GM12872 (cell line): Measurements from ENCODE around the gene FXYD4.
A peak's percentile ranks its signal among the peaks of the same experiment; 100 is the strongest.

Source experiments
- TF ChIP-seq, protein P1 (sequence below): IDR thresholded peaks from 3 replicates; pipeline ENCODE4 v1.5.1; 2011; ENCODE audit warnings: low read depth, mild to moderate bottlenecking, low read length, moderate library complexity; ENCODE audit not compliant: insufficient read depth

Gene FXYD4

DNA sequence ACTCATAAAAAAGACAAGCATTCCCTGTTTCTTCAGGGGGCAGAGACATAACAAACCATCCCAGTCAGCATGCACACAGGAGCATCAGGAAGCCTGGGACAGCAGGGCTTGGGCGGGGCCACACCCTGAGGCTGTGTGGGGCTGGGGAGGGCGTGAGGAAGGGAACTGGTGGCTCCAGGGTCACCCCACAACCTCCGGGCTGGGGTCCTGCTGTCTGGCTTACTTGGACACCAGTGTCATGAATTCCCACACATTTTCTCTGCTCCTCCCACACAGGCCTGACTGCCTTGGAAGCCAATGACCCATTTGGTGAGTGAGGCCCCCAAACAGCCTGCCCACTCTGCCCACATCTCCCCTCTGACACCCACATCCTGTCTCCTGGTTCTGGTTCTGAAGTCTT is 2.8 kb downstream of the FXYD4 start:
- TF ChIP-seq, protein P1, sequence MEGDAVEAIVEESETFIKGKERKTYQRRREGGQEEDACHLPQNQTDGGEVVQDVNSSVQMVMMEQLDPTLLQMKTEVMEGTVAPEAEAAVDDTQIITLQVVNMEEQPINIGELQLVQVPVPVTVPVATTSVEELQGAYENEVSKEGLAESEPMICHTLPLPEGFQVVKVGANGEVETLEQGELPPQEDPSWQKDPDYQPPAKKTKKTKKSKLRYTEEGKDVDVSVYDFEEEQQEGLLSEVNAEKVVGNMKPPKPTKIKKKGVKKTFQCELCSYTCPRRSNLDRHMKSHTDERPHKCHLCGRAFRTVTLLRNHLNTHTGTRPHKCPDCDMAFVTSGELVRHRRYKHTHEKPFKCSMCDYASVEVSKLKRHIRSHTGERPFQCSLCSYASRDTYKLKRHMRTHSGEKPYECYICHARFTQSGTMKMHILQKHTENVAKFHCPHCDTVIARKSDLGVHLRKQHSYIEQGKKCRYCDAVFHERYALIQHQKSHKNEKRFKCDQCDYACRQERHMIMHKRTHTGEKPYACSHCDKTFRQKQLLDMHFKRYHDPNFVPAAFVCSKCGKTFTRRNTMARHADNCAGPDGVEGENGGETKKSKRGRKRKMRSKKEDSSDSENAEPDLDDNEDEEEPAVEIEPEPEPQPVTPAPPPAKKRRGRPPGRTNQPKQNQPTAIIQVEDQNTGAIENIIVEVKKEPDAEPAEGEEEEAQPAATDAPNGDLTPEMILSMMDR, result no peak

DNA sequence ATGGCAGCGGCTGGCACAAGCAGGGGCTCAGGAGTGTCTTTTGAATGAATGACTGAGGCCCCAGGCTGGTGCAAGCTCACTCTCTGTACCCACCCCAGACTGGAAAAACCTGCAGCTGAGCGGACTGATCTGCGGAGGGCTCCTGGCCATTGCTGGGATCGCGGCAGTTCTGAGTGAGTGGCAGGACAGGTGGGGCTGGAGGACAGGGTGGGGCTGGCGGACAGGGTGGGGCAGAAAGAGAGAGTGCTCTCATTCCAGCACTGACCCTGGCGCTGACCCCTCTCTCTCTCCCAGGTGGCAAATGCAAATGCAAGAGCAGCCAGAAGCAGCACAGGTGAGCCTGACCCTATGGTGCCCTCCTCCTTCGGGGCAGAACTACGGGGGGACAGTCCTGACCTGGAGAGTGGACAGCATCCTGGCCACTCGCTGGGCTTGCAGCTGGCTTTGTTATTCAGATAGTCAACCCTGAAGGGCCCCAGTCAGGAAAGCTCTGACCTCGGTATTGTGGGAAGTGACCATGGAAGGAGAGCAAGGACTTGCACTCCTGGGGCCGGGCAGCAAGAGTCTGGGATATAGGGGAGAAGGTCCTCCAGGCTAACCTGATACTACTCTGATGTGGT is 4.1 kb downstream of the FXYD4 start:
- TF ChIP-seq, protein P1, result no peak

DNA sequence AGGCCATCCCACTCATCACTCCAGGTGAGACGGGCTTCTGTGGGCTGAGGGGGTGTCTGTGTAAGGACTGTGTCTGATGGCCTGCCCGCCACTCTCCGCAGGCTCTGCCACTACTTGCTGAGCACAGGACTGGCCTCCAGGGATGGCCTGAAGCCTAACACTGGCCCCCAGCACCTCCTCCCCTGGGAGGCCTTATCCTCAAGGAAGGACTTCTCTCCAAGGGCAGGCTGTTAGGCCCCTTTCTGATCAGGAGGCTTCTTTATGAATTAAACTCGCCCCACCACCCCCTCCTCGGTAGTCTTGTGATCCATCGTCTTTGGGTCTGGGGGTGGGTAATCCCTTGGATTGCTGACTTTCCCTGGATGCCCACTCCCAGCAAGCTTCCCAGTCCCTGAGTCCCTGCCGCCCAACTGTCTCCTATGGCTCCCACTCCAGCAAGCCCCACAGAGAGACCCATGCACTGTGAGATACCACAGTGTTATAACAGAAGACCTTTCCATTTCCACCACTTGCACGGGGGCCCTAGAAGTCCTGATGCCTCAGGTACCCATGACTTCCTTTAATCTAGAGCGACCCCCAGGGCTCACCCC is 4.7 kb downstream of the FXYD4 start:
- TF ChIP-seq, protein P1, result no peak

DNA sequence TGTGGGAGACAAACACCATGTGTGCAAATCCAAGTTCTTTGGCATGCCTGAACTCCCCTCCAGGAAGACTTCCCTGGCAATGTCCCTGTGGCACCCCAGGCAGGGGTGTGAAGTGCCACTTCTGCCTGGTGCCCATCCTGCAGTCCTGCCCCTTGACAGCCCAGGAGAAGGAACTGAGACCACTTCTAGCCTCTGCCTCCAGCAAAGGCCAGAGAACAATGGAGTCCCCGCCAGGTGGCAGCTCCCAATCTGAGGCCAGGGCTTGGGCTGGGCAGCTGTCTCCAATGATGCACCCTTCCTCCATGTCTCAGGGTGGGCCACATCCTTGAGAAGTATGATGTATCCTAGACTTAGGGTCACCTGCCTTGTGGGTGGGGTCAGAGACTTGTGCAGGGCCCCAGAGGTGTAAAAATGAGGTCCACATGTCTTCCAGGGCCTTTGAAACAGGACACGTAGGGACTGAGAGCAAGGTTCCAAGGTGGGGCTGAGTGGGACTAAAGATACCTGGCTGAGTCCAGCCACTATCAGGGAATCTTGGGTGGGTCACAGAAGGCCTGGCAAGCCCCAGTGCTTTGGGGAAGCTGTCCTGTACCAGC is 5.5 kb downstream of the FXYD4 start:
- TF ChIP-seq, protein P1, result no peak

DNA sequence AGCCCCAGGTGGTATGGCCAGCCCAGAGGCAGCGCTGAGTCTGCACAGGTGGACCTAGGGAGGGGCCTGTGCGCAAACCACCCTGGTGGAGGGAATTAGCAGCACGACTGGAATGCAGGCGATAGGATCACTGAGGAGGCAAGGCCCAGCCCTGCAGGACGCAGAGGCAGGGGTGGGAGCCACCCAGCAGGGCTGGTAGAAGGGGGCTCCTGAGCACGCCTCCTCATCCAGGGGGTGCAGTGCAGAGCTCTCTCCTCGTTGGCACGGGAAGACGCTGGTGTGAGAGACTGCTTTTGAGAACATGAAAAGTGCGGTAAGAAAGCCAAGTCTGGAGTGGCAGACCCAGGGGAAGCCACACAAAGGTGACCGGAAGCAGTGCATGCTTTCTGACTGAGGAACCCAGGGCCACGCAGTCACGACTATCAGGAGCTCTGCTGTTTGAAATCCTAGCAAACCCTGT is 6.0 kb downstream of the FXYD4 start:
- TF ChIP-seq, protein P1, result no peak

DNA sequence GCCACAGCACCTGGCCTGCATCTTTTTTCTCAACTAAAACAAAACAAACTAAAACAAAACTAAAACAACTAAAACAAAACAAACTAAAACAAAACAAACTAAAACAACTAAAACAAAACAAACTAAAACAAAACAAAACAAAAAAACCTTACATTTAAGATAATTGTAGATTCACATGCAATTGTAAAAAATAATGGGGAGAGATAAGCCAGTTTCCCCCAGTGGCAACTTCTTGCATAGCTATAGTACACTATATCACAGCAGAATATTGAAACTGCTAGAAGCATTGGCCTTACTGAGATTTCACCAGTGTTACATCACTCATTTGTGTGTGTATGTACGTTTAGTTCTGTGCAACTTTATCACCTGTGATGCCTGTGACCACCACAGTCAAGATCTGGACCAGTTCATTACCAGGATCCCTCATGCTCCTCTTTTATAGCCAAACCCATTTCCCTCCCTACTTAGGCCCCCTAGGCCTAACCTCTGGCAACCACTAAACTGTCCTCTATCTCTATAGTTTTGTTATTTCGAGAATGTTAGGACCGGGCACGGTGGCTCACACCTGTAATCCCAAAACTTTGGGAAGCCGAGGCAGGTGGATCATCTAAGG is 9.3 kb downstream of the FXYD4 start:
- TF ChIP-seq, protein P1, result peak; percentile 25; the same call in 1 of the 3 replicates

DNA sequence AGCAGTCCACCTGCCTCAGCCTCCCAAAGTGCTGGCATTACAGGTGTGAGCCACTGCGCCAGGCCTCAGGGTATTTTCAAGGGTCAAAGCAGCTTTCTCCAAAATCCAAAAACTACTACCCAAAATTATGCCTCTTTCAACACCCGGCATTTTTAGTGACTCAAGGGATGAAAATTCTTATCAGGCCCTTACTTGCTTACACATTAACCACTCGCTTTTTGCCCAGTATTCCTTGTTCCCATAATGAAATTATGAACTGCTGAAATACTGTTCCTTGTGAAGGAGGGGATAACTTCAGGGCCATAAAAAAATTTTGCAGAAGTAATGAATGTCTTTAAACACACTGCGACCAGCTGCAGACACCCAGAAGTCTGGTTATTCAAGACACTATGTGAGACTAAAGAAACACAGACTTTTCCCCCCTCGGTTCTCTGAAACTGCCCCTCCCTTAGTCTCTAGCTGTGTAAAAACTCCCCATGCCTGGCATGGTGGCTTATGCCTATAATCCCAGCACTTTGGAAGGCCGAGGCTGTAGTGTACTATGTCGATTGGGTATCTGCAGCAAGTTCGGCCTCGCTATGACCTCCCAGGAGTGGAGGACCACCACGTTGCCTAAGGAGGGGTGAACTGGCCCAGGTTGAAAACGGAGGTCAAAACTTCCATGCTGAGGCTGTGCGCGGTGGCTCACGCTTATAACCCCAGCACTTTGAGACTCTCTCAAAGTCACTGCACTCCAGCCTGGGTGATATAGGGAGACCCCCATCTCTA is 12.0 kb downstream of the FXYD4 start:
- TF ChIP-seq, protein P1, result no peak
